Body of pancreas (tissue), 4 donors: ENCODE measurements around the gene NPAS2. TPM values are rescaled to one million over a fixed set of nuclear protein-coding genes. Genes with fewer than 3 reads are reported as not detected.

ENCODE experiments used
- ATAC-seq: fragments of 150-250 bp; one replicate; pipeline ENCODE4 v1.9.1; 2016
- DNase-seq, 4 donors: peaks; one replicate each; pipeline ENCODE4 v3.0.0-alpha.2; 2019
- H3K27ac ChIP-seq, 4 donors: fragments of 200-600 bp; sonication (generic); 1 replicate in 3 of 4; 2 replicates in 1 of 4; pipeline versions ENCODE4 v1.5.1 to v1.6.1; 2016 to 2019; ENCODE audit warnings: mild to moderate bottlenecking in 1 of 4, mixed read lengths in 1 of 4, moderate library complexity in 1 of 4
- H3K27me3 ChIP-seq, 2 donors: fragments of 200-600 bp; sonication (generic); one replicate each; pipeline ENCODE4 v1.6.0; 2016; ENCODE audit warnings: mild to moderate bottlenecking in 1 of 2
- H3K36me3 ChIP-seq, 2 donors: fragments of 200-600 bp; sonication (generic); replicated peaks in 1 of 2; 2 replicates each; pipeline ENCODE4 v1.5.1; 2016; ENCODE audit warnings: low read depth in 2 of 2; ENCODE audit not compliant: insufficient read depth in 1 of 2
- H3K4me1 ChIP-seq: fragments of 200-600 bp; sonication (generic); one replicate; pipeline ENCODE4 v1.6.0; 2016
- H3K4me3 ChIP-seq, 2 donors: fragments of 200-600 bp; sonication (generic); 1 replicate in 1 of 2; 2 replicates in 1 of 2; pipeline ENCODE4 v1.5.1; 2016 to 2019
- H3K9me3 ChIP-seq, 3 donors: fragments of 200-600 bp; sonication (generic); 1 replicate in 2 of 3; 2 replicates in 1 of 3; pipeline ENCODE4 v1.5.1; 2016
- CTCF ChIP-seq, 7 experiments: fragments of 450-650 bp in 4 of 7; fragments of 200-600 bp in 3 of 7; sonication (generic) in 3 of 7; IDR thresholded peaks; one replicate each; pipeline ENCODE4 v1.5.1; 2016 to 2019; ENCODE audit warnings: antibody characterized with exemption in 7 of 7
- POLR2A ChIP-seq, 3 donors: fragments of 450-650 bp; IDR thresholded peaks; one replicate each; pipeline ENCODE4 v1.6.1; 2016; ENCODE audit warnings: antibody characterized with exemption in 3 of 3, mild to moderate bottlenecking in 2 of 3
- WGBS, 2 donors: methylation state at CpG; one replicate each; pipeline ENCODE4 v1.1.5; 2017; 5-methylcytosine and 5-hydroxymethylcytosine counted together
- intact Hi-C: fragments of 100-400 bp; cut with DNase I; formaldehyde crosslinking; loops from one replicate; pipeline ENCODE4 v1.15.1; 2023
- total RNA-seq, 2 donors: library from RNA; depleted of rRNA; stranded (reverse); fragments of >200 nt; gene quantifications; one replicate each; pipeline ENCODE4 v1.1.0, GENCODE V29; 2016

The NPAS2 gene
- total RNA-seq, 2 donors from 2014 or later: 32.7 to 51.7 TPM

GRCh38 chr2:101014264-101014857 lies 194.4 kb downstream of the NPAS2 start:
- peaks cover 4 to 5% of the 10 kb centered on the region in 2 donors for H3K36me3 ChIP-seq
- no peak overlapping the region for H3K4me3 ChIP-seq
- WGBS, 2 donors: 73 to 75% methylated on average over 6 of the region's 6 CpGs
- H3K27ac ChIP-seq: no peak overlapping the region
- H3K27me3 ChIP-seq: no peaks in the 10 kb centered on the region
- TF ChIP-seq POLR2A (IDR thresholded peaks at IDR 0.05): no peak
- no peak for TF ChIP-seq CTCF (IDR thresholded peaks at IDR 0.05)
- H3K4me1 ChIP-seq: peaks cover 4% of the 10 kb centered on the region
- ATAC-seq (no peak), DNase-seq (no peak)
- intact Hi-C loops: loop anchor here (5.0 kb wide), 1 partner anchor 183 kb away; no protein-coding TSS in a partner anchor
- no peaks in the 10 kb centered on the region for H3K9me3 ChIP-seq

- Histone ChIP-seq H3K9me3 (no peaks in the 10 kb centered on the region), H3K4me1 (peaks cover 4% of the 10 kb centered on the region), H3K36me3 (peaks cover 0 to 9% of the 10 kb centered on the region in 2 donors), H3K4me3 (no peak overlapping the region), H3K27ac (no peak overlapping the region), H3K27me3 (no peaks in the 10 kb centered on the region)
- TF ChIP-seq CTCF (IDR thresholded peaks at IDR 0.05) (no peak), POLR2A (IDR thresholded peaks at IDR 0.05) (no peak)
- ATAC-seq (no peak), DNase-seq (no peak)
- intact Hi-C loops: no loop called here
- WGBS, 2 donors: 75 to 88% methylated on average over 3 of the region's 3 CpGs
Measured at GRCh38 chr2:101017371-101017770, 197.4 kb downstream of the NPAS2 start.

- Histone ChIP-seq H3K27me3 (no peaks in the 10 kb centered on the region), H3K9me3 (no peaks in the 10 kb centered on the region), H3K4me1 (no peaks in the 10 kb centered on the region), H3K36me3 (peaks cover 0 to 11% of the 10 kb centered on the region in 2 donors), H3K27ac (no peak overlapping the region), H3K4me3 (no peak overlapping the region)
- no peak for ATAC-seq
- 54% methylated on average over 8 of the region's 8 CpGs for WGBS, 2 donors
- intact Hi-C loops: no loop called here
- DNase-seq: peak in 1 of 4 donors; percentile 40
- TF ChIP-seq CTCF (IDR thresholded peaks at IDR 0.05) (no peak), POLR2A (IDR thresholded peaks at IDR 0.05) (no peak)
Measured at GRCh38 chr2:101018934-101019333, 199.0 kb downstream of the NPAS2 start.

- intact Hi-C loops: no loop called here
- Histone ChIP-seq H3K4me1 (no peaks in the 10 kb centered on the region), H3K9me3 (no peaks in the 10 kb centered on the region), H3K27me3 (no peaks in the 10 kb centered on the region), H3K4me3 (no peak overlapping the region), H3K27ac (no peak overlapping the region), H3K36me3 (peaks cover 4 to 21% of the 10 kb centered on the region in 2 donors)
- DNase-seq (peak in 1 of 4 donors; percentile 9), ATAC-seq (no peak)
- 81 to 89% methylated on average over 9 to 16 of the region's 16 CpGs for WGBS, 2 donors
- TF ChIP-seq POLR2A (IDR thresholded peaks at IDR 0.05) (no peak), CTCF (IDR thresholded peaks at IDR 0.05) (no peak)
Measured at GRCh38 chr2:101022221-101022620, 202.3 kb downstream of the NPAS2 start.
